Measurements from ENCODE around the gene SHROOM3. TPM values are rescaled to one million over a fixed set of nuclear protein-coding genes. Genes with fewer than 3 reads are reported as not detected.
A peak's percentile ranks its signal among the peaks of the same experiment; 100 is the strongest.

SHROOM3 gene
- total RNA-seq, 1 experiment from 2014 or later = 27.6 TPM

DNA sequence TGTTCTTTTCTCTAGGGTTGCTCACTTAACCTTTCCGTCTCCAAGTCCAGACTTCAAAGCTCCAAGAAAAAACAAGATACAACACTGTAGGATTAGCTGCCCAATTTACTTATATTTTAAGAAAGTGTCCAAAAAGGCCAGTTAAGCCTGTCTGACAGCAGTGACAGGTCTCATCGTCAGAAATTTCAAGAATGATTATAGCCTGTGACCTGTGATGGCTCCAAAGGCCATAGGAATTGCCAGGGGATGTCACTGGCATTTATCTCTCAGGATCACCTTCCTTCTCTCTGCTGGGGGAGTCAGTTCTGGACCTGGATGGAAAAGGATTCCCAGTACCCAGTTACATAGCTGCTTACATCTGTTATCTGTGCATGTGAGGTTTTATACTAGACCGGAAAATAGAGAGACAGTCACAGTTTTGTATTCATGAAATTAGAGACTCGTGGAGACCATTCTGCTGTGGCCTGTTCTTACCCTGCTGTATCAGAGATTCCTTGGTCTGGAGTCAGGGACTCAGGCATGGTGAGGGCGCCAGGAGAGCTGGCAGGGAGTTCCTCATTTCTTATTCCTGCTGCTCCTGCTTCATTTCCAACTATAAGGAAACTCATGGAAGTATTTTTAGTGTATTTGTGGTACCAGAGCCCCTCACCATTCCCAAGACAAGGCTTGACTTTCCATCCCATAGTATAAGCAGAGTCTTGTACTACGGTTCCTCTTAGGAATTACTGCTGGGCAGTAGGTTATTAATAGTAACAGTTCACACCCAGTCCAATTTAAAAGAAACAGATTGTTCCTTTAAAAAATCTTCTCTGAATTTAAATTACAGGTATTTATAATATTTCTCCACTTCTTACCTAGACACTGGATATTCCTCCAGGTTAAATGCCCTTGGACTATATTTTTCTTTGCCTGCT is 220.8 kb downstream of the SHROOM3 start:
- Histone ChIP-seq H3K79me1 (ENCODE audit: insufficient read depth, low read depth, low read length, poor library complexity, severe bottlenecking) (no peaks in the 10 kb centered on the region), H2BK20ac (ENCODE audit: low read depth, low read length, poor library complexity, severe bottlenecking) (no peak overlapping the region), H3K4me1 (ENCODE audit: insufficient read depth, low read length) (no peaks in the 10 kb centered on the region), H3K14ac (ENCODE audit: insufficient read depth, low read length) (no peak overlapping the region), H2BK15ac (ENCODE audit: low read depth, low read length) (no peak overlapping the region), H4K20me1 (ENCODE audit: control insufficient read depth, insufficient read depth, insufficient read length) (no peaks in the 10 kb centered on the region), H4K91ac (ENCODE audit: insufficient read length, low read depth, low read length) (no peak overlapping the region), H3K56ac (ENCODE audit: insufficient read length, low read depth, low read length) (no peak overlapping the region), H2BK12ac (ENCODE audit: insufficient read length, low read depth, low read length) (no peak overlapping the region), H3K18ac (ENCODE audit: insufficient read length, low read depth, low read length) (no peak overlapping the region), H2AK5ac (ENCODE audit: insufficient read length, low read length) (no peak overlapping the region), H3K79me2 (ENCODE audit: insufficient read depth, low read length) (no peaks in the 10 kb centered on the region), H3T11ph (ENCODE audit: low read length) (no peak overlapping the region), H3K9ac (ENCODE audit: extremely low read depth, insufficient read length, low read length) (no peak overlapping the region), H3K27me3 (ENCODE audit: insufficient read depth, low read length) (no peaks in the 10 kb centered on the region), H3K27ac (ENCODE audit: insufficient read length, low read depth, low read length) (no peak overlapping the region), H3K23me2 (ENCODE audit: insufficient read length, low read depth, low read length, poor library complexity, severe bottlenecking) (no peaks in the 10 kb centered on the region), H4K5ac (ENCODE audit: insufficient read length, low read depth, low read length) (no peak overlapping the region), H2BK5ac (ENCODE audit: insufficient read length, low read length) (no peak overlapping the region), H3K23ac (ENCODE audit: insufficient read length, low read depth, low read length) (no peak overlapping the region), H2BK120ac (ENCODE audit: low read depth, low read length, poor library complexity, severe bottlenecking) (no peak overlapping the region), H3K4ac (ENCODE audit: low read depth, low read length) (no peak overlapping the region), H4K8ac (replicated peaks; ENCODE audit: insufficient read length, low read depth, low read length) (no peak overlapping the region), H3K9me3 (ENCODE audit: control insufficient read depth, low read depth, low read length) (no peaks in the 10 kb centered on the region), H3K4me2 (ENCODE audit: insufficient read depth, insufficient read length, low read length) (no peak overlapping the region), H2AFZ (ENCODE audit: low read length) (no peak overlapping the region)
- Mint-ChIP-seq H3K27me3 (ENCODE audit: low read depth) (no peaks in the 10 kb centered on the region), H3K4me3 (no peak overlapping the region), H3K9me3 (peaks cover 0 to 3% of the 10 kb centered on the region in 2 experiments; a peak in 1 of 5 replicates), H3K27ac (0 out of 7 replicates have a peak overlapping the region, but pooled peaks of 1 of the 3 experiments have one; percentile 11), H3K4me1 (no peaks in the 10 kb centered on the region), H3K36me3 (ENCODE audit: insufficient read depth in 1 of 3, low read depth in 3 of 3) (no peaks in the 10 kb centered on the region)
- TF ChIP-seq, protein P1, sequence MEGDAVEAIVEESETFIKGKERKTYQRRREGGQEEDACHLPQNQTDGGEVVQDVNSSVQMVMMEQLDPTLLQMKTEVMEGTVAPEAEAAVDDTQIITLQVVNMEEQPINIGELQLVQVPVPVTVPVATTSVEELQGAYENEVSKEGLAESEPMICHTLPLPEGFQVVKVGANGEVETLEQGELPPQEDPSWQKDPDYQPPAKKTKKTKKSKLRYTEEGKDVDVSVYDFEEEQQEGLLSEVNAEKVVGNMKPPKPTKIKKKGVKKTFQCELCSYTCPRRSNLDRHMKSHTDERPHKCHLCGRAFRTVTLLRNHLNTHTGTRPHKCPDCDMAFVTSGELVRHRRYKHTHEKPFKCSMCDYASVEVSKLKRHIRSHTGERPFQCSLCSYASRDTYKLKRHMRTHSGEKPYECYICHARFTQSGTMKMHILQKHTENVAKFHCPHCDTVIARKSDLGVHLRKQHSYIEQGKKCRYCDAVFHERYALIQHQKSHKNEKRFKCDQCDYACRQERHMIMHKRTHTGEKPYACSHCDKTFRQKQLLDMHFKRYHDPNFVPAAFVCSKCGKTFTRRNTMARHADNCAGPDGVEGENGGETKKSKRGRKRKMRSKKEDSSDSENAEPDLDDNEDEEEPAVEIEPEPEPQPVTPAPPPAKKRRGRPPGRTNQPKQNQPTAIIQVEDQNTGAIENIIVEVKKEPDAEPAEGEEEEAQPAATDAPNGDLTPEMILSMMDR (conservative IDR thresholded peaks at IDR 0.05) = no peak
- WGBS (ENCODE audit: extremely low coverage, insufficient read length, low lambda C conversion rate) = no CpG with 5 or more reads among the region's 6 CpGs
- DNase-seq = no peak
